Endometrial microvascular endothelial cells (primary cell): Measurements from ENCODE around the gene MCUR1. TPM values are rescaled to one million over a fixed set of nuclear protein-coding genes. Genes with fewer than 3 reads are reported as not detected.
"Not testable (repeated sequence)": the region's sequence is repeated elsewhere in the genome, so short reads cannot be mapped to it uniquely, and the experiment has no call there.

Experiments used
- in situ Hi-C: cut with HindIII; loops from 2 replicates; pipeline ENCODE4 v1.10.0; 2017; ENCODE audit warnings: low sequenced_read_pairs, low pct_unique_long_range_greater_than_20kb; ENCODE audit errors: inconsistent ontology term
- total RNA-seq: library from RNA; depleted of rRNA; stranded (reverse); fragments of >200 nt; gene quantifications from one replicate; pipeline ENCODE4 v1.2.3, GENCODE V29; 2015; ENCODE audit errors: inconsistent ontology term

MCUR1 gene
- total RNA-seq, 1 donor from 2014 or later: 9.6 TPM

DNA sequence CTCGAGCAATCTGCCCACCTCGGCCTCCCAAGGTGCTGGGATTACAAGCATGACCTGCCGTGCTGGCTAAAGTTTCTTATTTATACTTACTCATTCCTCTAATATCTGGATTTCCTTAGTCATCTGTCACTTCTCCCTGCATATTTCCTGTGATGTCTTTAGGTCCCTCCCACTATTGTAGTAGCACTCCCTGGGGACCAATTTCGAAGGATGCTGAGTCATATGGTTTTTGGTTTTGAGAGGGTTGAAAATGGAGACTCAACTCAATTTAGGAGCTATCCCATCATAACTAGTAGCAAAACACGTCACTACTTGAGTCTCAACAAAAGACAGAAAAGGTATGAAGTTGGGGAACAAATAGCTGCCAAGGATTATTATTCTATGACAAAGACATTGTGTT, 20.2 kb downstream of the MCUR1 start:
- in situ Hi-C loops: no loop called here

DNA sequence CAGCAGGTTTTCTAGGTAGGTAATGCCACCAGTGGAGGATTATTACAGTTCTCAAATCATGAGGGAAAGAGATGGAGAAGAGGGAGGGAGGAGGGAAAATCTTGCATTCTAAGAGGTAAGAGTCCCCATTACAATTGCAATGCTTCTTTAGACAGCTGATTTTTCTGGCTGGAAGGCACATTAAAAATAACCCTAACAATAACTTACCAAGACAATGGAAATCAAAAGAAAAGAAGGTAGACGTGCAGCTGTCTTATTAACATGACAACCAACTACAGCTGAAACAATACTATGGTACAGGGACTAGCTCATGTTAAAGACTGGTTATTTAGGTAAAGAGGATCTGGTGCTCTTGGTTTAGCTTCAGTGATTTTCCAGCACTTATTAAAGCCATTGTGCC, 24.6 kb downstream of the MCUR1 start:
- in situ Hi-C loops: no loop called here

DNA sequence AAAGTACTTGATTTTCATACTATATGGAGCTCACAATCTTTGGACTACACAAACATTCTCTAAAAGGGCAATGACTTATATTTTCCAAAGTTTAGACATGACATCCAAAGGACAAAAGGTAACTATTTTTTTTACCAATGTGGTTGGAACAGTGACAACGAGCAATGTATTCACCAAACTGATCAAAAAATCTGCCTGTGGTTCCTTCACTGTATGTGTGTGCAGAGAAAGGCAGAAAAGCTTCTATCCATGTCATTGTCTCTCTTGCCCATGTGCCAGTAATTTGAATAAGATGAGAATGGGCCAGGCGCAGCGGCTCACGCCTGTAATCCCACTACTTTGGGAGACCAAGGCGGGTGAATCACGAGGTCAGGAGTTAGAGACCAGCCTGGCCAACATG, 25.5 kb downstream of the MCUR1 start:
- in situ Hi-C loops: no loop called here

DNA sequence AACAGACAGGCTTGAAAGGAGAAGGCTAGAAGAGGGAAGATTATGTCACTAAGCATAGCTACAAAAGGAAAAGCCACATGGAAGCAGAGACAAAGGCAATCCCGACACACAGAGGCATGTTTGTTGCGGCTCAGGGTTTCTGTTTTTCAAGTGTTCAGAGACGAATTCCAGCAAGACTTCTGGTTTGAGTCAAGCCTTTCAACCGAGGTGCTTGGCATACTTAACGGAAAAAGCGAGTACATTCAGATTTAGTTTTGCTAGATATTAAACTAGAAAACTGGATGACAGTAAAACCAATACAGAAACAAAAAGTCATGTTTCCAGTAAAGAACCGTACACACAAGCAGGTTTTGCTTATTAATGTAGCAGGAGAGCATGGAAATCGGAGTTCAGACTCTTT, 27.2 kb downstream of the MCUR1 start:
- in situ Hi-C loops: no loop called here

DNA sequence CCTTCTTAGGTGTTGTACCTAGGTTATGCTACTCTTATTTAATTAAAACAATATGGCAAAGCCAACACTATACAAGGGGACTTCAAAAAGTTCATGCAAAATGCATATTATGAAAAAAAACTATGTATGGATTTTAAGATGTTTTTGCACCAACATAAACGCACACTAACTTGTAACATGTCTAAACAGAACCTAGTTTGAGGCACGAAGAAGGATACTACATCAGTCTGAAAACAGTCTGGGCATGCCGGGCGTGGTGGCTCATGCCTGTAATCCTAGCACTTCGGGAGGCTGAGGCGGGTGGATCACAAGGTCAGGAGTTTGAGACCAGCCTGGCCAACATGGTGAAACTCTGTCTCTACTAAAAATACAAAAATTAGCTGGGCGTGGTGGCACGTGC, 34.2 kb downstream of the MCUR1 start:
- in situ Hi-C loops: not testable (repeated sequence)

DNA sequence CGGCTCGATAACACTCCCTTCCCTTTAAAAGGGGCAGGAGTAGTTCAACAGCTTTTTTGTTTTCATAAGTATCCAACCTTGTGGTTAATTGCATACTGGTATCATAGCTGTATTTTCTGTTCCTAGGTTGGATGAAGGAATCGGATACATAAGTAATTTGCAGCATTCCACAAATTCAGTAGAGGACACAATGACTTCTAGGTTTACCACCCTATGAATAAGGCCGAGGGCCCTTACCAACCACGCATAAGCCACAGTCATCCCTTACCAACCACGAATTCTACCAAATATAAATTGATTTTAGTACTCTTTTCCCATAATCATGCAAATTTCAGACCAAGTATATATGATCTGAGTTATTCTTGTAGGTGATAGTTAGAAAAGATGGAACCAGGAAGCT, 36.3 kb downstream of the MCUR1 start:
- in situ Hi-C loops: no loop called here

DNA sequence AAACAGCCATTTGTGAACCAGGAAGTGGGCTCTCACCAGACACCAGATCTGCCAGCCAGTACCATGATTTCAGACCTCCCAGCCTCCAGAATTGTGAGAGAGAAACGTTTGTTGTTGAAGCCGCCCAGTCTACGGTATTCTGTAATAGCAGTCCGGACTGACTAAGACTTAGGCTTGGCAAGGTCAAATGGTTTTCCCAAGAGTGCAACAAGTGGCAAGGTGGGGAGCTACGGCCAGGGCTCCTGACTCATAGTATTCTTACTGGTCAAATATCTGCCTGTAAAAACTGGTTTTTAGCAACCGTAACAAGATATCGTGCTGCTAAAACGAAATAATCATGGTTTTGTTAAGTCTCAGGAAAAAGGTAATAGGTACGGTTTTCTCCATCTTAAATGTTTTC, 37.8 kb downstream of the MCUR1 start:
- in situ Hi-C loops: no loop called here

DNA sequence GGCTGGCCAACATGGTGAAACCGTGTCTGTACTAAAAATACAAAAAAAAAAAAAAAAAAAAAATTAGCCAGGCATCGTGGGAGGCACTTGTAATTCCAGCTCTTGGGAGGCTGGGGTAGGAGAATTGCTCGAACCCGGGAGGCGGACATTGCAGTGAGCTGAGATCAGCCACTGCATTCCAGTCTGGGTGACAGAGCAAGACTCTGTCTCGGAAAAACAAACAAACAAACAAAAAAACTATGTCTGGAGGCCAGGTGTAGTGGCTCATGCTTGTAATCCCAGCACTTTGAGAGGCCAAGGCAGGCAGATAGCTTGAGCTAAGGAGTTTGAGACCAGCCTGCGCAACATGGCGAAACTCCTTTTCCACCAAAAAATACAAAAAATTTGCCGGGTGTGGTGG, 38.9 kb downstream of the MCUR1 start:
- in situ Hi-C loops: not testable (repeated sequence)

DNA sequence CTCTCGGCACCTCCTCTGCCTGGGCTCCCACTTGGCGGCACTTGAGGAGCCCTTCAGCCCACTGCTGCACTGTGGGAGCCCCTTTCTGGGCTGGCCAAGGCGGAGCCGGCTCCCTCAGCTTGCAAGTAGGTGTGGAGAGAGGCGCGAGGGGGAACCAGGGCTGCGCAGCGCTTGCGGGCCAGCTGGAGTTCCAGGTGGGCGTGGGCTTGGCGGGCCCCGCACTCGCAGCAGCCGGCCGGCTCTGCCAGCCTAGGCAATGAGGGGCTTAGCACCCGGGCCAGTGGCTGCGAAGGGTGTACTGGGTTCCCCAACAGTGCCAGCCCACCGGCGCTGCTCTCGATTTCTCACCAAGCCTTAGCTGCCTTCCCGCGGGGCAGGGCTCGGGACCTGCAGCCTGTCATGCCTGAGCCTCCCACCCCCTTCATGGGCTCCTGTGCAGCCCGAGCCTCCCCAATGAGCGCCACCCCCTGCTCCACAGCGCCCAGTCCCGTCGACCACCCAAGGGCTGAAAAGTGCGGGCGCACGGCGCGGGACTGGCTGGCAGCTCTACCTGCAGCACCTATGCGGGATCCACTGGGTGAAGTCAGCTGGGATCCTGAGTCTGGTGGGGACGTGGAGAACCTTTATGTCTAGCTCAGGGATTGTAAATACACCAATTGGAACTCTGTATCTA, 41.9 kb downstream of the MCUR1 start:
- in situ Hi-C loops: not testable (repeated sequence)

DNA sequence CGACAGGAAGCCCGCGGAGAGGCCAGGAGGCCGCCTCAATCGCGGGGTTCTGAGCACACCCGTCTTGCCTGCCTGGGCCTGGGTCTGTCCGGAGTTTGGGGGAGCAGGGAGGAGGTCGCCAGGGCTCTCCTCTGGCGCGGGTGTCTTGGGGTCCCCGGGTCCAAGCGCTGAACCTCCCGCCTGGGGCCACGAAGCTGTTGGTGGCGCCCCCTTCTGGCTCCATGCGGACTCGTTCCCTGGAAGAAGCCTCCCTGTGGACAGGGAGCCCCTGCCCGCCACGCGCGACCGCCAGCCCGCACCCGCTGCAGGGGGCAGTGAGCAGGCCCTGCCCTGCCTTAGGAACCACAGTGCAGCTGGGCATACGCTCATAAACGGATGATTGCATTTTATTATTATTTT, 44.7 kb downstream of the MCUR1 start:
- in situ Hi-C loops: no loop called here

DNA sequence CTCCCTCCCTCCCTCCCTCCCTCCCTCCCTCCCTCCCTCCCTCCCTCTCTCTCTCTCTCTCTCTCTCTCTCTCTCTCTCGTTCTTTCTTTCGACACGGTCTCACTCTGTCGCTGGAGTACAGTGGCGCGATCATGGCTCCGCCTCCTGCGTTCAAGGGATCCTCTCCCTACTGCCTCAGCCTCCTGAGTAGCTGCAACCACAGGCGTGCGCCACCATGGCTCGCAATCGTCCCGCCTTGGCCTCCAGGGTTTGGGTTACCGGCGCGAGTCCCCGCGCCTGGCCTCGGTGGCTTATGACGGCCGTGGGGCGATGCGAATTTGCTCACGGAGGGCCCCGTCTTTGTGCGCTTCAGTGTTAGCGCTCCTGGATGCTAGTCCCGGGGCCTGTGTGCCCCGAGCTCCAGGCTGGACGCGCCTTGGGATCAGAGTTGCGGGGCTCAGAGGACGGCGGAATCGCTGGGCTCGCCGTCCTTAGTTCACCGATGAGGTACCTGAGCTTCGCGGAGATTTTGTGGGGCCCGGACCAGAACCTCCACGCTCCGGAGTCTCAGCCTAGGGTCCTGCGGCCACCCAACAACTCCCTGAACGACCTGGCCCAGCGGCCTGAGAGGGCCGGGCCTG, 45.2 kb downstream of the MCUR1 start:
- in situ Hi-C loops: no loop called here

DNA sequence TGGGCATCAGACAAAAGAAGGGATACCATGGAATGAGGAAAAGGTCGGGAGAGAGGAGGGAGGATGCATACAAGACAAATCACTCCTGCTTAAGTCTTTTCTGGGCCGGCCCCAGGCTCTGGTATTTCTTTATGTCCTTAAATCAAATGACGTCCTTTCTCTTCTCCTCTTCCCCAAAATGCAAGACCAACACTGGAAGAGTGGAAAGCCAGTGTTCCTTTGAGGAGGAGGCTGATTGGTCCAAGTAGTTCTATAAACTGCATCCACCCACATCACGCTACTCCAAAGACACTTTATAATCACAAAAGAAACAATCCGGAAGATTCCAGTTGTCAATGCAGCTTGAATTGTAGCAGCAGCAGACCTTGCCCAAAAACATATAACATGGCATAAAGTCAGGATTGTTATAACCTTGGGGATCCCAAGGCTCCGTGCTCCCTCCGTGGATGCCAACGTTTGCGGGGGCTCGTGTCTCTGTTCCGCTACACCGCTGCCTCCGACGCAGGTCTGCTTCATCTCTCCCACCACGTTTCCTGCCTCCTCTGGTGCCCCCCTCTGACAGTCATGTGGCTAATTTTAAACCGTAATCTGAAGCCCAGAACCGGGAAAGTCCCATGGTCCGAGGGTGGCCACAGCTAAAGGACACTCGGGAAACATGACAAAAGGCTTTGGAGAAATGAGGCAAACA, 47.1 kb downstream of the MCUR1 start:
- in situ Hi-C loops: no loop called here

DNA sequence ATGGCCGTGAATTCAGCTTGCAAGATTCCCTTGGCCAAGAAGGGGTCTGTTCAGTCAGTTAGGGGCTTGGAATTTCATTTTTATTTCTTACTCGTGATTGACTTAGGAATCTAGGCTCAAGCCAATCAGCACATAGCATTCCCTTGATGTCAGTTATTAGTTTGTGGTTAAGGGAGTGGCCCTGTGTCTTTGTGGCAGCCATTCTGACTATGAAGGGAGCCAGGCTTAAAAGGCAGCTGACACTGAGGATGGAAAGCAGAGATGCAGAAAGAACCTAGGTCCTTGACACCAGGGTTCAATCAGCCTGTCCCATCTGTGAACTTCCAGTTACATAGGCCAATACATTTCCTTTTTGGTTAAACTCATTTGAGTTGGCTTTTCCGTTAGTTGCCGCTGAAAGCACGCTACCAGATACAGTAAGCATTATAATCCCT, 48.1 kb downstream of the MCUR1 start:
- in situ Hi-C loops: no loop called here

DNA sequence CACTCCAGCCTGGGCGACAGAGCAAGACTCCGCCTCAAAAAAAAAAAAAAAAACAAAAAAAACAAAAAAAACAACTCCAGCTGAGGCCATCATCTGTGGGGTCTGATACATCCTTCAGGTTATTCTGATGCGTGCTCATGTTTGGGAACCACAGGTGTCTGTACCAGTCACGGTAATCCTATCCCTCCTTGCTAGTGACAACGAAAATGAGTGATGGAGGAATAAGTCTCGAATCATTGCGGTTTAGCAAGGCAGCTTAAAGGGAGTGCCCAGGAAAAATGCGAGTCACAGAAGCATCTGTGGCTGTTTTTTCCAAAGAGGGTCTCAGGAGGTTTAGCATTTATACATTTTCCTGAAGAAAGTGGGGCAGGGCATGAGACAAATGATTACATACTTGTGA, 48.8 kb downstream of the MCUR1 start:
- in situ Hi-C loops: no loop called here

DNA sequence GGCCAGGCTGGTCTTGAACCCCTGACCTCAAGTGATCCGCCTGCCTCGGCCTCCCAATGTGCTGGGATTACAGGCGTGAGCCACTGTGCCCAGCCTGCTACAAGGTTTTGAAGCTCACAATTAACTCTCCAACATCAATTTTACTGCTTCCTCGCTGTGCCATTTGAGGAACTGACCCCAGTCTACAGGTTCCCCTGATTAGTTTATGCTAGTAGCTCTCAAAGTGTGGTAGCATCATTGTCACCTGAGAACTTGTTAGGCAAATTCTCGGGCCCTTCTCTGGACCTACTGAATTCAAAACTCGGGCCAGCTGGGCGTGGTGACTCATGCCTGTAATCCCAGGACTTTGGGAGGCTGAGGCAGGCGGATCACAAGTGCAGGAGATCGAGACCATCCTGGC, 49.4 kb downstream of the MCUR1 start:
- in situ Hi-C loops: no loop called here

DNA sequence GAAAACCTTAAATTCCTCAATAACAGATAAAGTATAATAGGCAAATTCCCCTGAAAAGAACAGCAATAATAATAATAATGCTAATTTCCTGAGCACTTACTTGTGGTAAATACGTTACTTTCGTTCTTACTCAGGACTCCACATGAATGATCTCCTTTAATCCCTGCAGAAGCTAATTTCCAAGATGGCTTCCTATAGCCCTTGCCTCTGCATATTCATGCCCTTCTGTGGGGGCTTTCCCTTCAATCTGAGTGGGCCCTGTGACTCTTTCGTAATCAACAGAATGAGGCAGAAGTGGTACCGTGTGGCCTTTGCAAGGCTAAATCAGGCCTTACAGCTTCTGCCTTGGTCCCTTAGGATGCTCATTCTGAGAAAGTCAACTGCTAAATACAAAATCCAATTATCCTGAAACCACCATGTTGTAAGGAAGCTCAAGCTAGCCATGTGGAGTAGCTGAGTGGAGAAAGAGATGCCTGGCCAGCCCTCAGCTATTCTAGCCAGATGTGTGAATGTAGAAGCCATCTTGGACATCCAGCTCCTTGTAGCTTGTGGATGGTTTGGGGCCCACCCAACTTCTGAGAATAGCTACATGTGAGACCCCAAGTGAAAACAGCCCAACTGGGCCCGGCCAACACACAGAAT, 50.5 kb downstream of the MCUR1 start:
- in situ Hi-C loops: no loop called here

DNA sequence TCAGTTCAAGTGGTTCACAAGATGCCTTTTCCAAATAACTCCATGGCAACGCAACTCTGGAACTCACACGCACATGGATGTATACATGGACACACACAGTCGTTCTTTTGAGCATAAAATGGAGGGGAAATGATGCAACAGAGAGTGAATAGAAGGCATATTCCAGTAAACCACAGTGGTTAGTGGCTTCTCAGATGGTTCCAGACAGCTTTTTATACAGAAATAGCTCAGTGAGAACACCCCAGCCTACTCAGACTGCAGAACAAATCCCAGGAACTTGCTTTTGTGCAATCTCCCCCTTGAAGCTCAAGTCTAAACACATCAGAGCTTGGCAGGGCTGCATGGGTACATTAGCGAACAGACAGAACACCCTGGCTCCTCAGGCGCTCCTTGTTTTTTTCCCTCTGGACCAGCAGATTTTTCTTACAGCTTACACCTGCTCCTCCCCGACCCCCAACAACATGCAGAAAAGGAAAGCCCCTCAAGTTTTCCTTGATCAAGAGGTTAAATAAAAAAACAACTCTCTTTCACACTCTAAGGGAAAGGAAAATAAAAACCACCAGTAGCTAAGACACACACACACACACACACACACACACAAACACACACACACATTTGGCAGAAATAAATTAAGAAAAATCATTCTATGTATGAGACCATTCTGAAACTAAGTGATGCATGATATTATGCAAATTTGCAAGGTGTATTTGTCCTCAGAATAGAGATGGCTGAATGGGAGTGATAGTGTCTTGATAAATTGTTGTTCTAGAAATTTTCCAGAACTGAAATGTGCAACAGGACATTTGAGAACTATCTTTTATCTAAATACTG, 51.5 kb downstream of the MCUR1 start:
- in situ Hi-C loops: no loop called here

DNA sequence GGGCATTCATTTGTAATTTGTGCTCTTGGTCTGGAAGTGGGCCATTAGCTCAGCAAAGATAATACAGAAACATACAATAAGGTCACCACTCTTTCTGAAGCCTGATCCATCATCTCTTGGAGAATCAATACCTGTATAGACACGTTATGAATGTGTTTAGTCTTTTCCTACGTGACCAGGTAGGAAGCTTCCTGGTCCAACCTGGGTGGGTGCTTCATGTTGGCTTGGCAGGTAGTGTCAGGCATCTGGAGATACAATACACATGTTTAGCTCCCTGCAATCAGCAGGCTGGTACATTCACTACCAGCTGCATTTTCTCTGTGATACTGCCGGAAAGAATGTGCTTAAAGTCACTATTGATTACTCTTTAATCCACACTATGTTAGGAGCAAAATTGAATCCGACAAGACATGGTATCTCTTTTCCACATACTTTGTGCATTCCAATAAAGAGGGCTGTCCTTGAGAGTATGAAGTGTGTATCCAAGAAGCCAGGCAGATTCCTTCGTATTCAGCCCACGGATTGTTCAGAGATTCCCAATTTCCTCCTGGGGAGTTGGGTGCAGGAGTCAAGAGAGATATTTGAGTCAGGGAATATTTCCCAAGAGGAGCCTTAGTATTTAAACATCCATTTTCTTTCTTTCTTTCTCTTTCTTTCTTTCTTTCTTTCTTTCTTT, 52.9 kb downstream of the MCUR1 start:
- in situ Hi-C loops: no loop called here
